HG03060 (cell line): Measurements from ENCODE around the gene TGFBR1.
"Not testable (repeated sequence)": the region's sequence is repeated elsewhere in the genome, so short reads cannot be mapped to it uniquely, and the experiment has no call there.

ENCODE experiments used
- ATAC-seq: cut with Tn5 transposase; IDR thresholded peaks from one replicate; pipeline ENCODE4 v1.9.1; 2021; ENCODE audit warnings: low read depth, moderate number of reproducible peaks; ENCODE audit not compliant: unreplicated experiment

TGFBR1 gene

DNA sequence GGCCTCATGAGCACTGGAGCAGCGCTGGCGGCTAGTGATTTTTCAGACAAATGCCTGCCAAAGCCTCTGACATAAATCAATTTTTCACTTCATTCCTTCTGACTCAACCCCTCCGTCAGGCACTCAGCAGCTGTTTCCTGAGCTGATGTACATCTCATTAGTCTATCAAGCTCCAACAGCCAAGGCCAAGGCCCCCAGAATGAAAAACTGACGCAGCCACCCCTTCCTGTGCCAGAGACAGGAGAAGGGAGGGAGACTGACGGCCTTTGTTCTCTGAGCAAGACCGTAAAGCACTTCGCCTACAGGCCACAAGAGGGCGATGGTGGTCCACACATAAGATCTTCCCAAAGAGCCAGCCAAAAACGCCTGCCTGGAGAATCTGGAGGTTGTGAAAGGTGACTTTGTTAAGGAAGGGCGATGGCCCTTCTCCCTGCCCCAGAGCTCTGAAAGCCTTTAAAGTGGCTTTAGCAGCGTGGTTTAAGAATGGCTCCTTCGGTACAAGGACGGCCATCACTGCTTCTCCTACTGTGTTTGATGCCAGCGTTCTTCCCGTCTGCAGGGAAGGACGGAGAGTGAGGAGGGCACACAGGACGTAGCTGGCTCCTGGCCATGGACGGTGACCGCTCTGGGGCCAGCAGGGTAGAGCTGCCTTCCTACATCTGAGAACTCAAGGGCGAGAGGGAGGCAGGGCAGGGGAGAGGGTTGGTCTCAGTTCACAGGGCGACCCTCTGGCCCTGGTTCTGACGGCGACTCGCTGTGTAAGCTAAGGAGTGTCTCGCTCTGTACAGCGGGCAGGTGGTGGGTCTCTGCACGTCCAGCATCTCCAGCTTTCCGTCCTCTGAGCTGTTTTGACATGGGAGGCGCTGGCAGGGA, 79.8 kb downstream of the TGFBR1 start:
- ATAC-seq: peak; percentile 39

GRCh38 chr9:99185348-99185632, 80.4 kb downstream of the TGFBR1 start:
- ATAC-seq: no peak

DNA sequence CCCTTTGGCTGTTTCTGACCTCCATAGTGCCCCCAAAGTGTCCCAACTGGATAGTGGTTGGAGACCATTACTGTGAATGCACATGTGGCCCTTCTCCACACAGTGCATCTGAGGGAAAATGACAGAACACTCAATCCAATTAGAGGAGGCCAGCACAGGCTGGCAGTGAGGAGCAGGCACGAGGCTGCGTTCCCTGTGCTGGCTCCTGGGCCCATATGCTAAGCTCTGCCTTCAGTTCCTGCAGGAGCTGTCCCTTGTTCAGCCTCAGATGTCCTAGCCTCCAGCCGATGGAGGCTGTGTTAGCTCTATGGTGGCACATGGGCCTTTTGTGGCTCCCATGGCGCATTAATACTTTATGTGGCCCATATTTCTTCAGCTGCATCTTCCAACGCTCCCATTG, 81.0 kb downstream of the TGFBR1 start:
- ATAC-seq: no peak

- no peak for ATAC-seq
Observed at GRCh38 chr9:99187311-99187710, 82.4 kb downstream of the TGFBR1 start.

GRCh38 chr9:99189186-99189585, 84.3 kb downstream of the TGFBR1 start:
- ATAC-seq: no peak

DNA sequence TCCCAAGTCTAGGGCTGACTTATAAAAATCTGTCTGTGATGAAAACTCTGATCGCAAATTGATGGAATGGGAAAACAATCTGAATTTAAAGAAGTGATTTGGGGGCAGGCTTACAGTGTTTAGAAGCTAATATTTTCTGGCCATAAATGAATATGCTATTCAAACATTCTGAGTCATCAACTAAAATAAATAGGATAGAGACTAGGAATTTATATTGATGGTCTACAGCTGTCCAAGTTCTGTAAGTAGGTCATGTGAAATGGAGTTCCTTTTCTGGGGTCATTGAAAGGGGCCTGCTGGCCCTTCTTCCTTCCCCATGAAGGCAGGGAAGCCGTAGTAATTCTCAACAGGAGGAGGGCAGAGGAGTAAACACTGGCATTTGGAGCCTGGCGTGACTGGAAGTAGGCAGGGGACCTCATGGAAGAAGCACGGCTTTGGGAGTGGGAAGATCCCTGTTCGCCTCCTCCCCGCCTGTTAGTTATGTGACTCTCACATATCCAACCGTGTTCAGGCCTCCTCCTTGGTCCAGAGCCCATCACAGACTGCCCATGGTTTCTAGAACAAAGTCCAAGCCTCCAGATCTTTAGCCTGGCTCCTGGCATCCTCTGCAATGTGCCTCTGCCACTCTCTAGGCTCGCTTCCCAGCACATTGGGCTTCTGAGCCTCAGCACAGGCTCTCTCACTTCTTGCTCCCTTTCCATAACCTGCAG, 85.1 kb downstream of the TGFBR1 start:
- no peak for ATAC-seq

DNA sequence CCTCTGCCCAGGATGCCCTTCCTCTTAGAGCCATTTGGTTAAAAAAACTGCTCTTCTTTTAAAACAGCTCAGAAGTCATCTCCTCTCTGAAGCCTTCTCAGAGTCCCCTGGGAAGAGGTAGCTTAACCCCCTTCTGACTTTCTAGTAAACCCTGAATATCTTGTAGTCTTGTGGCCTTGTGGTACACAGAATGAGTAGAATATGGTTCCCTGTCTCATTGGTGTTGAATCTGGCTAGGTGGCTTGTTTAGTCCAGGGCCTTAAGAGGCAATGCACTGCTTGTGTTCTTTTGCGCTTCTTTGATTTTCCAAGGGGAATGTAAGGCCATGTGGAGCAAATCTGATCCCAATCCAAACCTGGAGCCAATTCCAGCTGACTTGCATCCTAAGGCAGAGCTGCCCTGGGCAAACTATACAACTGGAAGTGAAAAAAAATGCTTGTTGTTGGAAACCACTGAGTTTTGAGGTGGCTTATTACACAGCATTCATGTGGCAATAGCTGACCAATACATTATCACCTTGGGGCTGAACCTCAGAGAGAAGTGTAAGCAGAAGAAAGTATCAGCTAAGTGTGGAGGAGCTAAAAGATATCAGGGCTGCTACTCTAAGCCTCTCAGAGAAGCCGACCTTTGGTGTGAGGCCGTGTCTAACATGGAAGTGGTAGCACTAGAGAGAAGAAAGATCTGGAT, 85.8 kb downstream of the TGFBR1 start:
- ATAC-seq: no peak

DNA sequence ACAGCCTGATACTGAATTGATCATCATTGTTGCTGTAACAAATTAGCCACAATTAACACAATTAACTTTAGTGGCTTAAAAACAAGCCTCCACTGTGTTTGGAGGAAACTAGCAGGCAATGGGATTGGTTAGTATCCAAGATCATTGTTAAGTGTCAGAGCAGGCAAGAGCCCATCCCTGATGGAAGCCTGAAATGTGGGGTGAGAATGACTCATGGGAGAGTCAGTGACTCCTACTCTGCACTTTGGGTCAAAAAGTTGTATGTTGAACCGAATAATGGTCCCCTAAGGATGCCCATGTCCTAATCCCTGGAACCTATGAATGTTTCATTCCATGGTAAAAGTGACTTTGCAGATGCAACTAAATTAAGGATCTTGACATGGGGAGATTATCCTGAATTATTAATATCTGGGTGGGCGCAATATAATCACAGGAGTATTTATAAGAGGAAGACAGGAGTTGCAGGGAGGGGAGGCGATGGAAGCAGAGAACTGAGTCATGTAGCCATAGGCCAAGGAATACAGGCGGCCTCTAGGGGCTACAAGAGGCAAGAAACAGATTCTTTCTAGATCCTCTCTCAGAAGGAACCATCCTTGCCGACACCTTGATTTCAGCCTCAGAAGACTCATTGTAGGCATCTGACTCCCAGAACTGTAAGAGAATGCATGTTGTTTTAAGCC, 88.0 kb downstream of the TGFBR1 start:
- no peak for ATAC-seq

GRCh38 chr9:99193466-99193821, 88.5 kb downstream of the TGFBR1 start:
- ATAC-seq: no peak

DNA sequence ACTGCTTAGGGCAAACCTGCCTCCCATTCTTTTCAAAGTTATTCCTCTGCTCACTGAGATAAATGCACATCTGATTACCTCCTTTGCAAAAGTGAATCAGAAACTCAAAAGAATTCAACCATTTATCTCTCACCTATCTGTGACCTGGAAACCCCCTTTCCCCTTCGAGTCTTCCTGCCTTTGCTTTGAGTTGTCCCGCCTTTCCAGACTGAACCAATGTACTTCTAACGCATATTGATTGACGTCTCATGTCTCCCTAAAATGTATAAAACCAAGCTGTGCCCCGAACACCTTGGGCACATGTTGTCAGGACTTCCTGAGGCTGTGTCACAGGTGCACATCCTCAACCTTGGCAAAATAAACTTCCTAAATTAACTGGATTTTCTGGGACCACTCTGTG, 91.6 kb downstream of the TGFBR1 start:
- ATAC-seq: not testable (repeated sequence)

DNA sequence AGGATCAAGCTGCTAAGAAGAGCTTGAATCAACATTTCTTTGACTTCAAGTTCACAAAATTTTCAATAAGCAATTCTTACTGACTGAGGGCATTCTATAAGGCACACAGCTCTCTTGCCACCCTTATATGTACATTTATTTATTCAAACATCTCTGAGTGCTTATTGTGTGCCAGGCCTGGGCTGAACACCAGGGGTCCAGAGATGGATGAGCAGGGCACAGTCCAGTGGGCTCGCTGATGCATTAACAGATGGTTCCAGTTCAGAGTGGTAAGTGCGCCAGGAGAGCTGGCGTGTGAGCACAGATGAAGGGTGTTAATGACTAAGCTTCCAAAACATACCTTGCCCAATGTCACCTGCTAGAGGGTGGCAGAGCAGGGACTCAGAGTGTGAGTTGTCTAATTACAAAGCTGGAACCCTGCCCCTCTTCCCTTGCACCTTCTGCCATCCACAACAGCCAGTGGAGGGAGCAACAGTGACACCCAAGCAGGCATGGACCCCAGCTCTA, 92.3 kb downstream of the TGFBR1 start:
- ATAC-seq: no peak

- ATAC-seq: no peak
Observed at GRCh38 chr9:99197987-99198386, 93.1 kb downstream of the TGFBR1 start.

DNA sequence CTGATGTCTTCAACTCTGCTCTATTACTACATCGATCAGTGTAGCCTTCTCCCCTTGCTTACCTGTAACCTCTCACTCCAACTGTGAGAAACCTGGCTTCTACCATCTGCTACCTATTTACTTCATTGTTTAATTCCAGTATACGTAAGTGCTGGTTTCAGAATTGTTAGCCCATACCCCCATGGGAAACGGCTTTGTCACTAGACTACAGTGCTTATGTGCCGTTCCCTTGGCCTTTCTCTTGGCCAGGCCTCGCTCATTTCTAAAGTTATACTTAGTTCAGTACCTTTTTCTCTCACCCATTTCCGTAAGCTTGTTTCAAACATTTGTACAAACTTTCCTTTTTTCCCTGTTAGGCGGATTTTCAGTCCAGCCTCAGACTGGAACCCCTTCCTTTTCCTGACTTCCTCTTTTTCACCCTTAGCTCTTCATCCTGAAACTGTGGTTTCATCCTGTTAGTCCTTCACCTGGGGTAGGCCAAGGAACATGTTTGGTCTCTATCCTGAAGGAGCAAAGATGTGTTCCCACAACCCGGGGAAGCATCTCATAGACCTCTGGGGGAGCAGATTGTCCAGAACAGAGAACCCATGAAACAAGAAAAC, 95.1 kb downstream of the TGFBR1 start:
- no peak for ATAC-seq

DNA sequence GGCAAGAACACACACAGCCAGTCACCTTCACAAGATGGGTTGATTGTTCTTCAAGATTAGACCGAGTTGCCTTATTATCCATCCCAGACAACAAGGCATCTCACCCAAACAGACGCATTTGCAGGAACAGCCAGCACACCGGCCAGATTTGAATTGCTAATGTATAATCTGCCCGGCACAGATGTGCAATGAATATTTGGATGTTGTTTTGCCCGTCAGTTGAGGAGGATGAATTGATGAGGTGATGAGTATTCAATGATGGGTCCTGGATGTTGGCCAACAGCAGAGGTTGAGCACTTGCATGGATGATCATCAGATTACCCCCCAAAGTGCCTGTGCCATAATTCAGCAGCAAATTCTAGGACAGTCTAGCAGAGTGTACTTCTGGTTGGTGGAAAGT, 96.7 kb downstream of the TGFBR1 start:
- ATAC-seq: no peak
